ENCODE data around the gene SLC22A17. TPM values are rescaled to one million over a fixed set of nuclear protein-coding genes. Genes with fewer than 3 reads are reported as not detected.

Gene SLC22A17
- total RNA-seq, 1 experiment from 2014 or later = 5.9 TPM

DNA sequence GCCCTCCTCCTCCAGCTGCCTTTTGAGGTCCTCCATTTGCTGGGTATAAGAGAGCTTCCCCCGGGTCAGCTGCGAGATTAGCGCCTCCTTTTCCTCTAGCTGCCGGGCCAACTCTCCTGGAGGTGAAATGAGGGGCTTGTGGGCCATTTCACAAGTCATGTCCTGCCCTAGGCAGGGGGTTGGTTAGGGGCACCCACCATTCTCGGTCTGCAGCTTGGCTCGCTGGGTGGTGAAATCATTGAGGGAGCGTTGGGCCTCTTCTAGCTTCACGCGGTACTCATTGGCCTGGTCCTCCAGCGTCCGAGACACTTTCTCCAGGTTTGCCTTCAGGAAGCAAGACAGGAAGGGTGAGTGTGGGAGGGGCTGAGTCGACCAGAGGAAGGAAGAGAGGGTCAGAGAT lies 36.7 kb upstream of the SLC22A17 start:
- H2AFZ ChIP-seq (ENCODE audit: low read depth, low read length, poor library complexity, severe bottlenecking) = no peak overlapping the region
- ChIA-PET CTCF (no interaction called here), POLR2A (no interaction called here)

More for the DNA sequence above, 36.7 kb upstream of the SLC22A17 start:
- intact Hi-C loops (cut with micrococcal nuclease) = no loop called here
- H3K36me3 ChIP-seq (ENCODE audit: control insufficient read depth in 1 of 2, insufficient read depth in 2 of 2, low read length in 2 of 2) = no peaks in the 10 kb centered on the region
- ATAC-seq (no peak), DNase-seq (ENCODE audit: low read depth, low spot score) (no peak)
- no peaks in the 10 kb centered on the region for H3K4me1 ChIP-seq (ENCODE audit: control insufficient read depth in 1 of 2, insufficient read depth in 2 of 2, low read length in 2 of 2)
- no peak overlapping the region for H3K27ac ChIP-seq (ENCODE audit: low read depth, low read length)
- no peak overlapping the region for H3K4me3 ChIP-seq (replicated peaks in 1 of 2; ENCODE audit: low read depth in 1 of 2, low read length in 2 of 2)
- H3K27me3 ChIP-seq (ENCODE audit: insufficient read depth, low read length) = peaks cover 13% of the 10 kb centered on the region; the same call in 1 of the 2 replicates
- no peak overlapping the region for H3K9ac ChIP-seq (ENCODE audit: low read length)
- no peaks in the 10 kb centered on the region for H3K9me2 ChIP-seq (ENCODE audit: insufficient read depth)
- no TSS peak for BruUV-seq (replicated peaks)
- H4K20me1 ChIP-seq (ENCODE audit: insufficient read depth) = no peaks in the 10 kb centered on the region
- H3K9me3 ChIP-seq (ENCODE audit: control insufficient read depth in 1 of 2, insufficient read depth in 1 of 2, low read depth in 1 of 2, low read length in 2 of 2) = no peaks in the 10 kb centered on the region
- RAD21 ChIA-PET (ENCODE audit: low non-redundant PET in 1 of 2, low total read pairs in 2 of 2, uncharacterized antibody in 2 of 2, unreplicated experiment in 2 of 2) = no interaction called here
- TF ChIP-seq FOSL1 (IDR thresholded peaks at IDR 0.05; ENCODE audit: low read depth) (no peak), POLR2AphosphoS5 (IDR thresholded peaks at IDR 0.05; ENCODE audit: low read depth, low read length) (no peak), CBX3 (IDR thresholded peaks at IDR 0.05; ENCODE audit: low read depth) (no peak), YY1 (IDR thresholded peaks at IDR 0.05; ENCODE audit: extremely low read depth, insufficient replicate concordance, low read depth, low read length) (no peak), RAD21 (IDR thresholded peaks at IDR 0.05; ENCODE audit: low read depth) (no peak), SRF (IDR thresholded peaks at IDR 0.05; ENCODE audit: low read depth) (no peak), EGR1 (IDR thresholded peaks at IDR 0.05; ENCODE audit: low read depth) (no peak), ELF1 (IDR thresholded peaks at IDR 0.05; ENCODE audit: borderline replicate concordance, low read depth) (no peak), JUND (IDR thresholded peaks at IDR 0.05) (no peak), TCF7L2 (IDR thresholded peaks at IDR 0.05; ENCODE audit: borderline replicate concordance, extremely low read depth, insufficient read depth, insufficient read length) (no peak), EZH2 (IDR thresholded peaks at IDR 0.05) (no peak), EZH2phosphoT487 (IDR thresholded peaks at IDR 0.05; ENCODE audit: borderline replicate concordance) (no peak), ZNF274 (IDR thresholded peaks at IDR 0.05; ENCODE audit: low read depth, low read length) (no peak), SIN3A (IDR thresholded peaks at IDR 0.05; ENCODE audit: low read depth) (no peak), ZFX (IDR thresholded peaks at IDR 0.05) (no peak)
- TF ChIP-seq, protein P1, sequence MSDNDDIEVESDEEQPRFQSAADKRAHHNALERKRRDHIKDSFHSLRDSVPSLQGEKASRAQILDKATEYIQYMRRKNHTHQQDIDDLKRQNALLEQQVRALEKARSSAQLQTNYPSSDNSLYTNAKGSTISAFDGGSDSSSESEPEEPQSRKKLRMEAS (IDR thresholded peaks at IDR 0.05) = no peak
- TF ChIP-seq, protein P2, sequence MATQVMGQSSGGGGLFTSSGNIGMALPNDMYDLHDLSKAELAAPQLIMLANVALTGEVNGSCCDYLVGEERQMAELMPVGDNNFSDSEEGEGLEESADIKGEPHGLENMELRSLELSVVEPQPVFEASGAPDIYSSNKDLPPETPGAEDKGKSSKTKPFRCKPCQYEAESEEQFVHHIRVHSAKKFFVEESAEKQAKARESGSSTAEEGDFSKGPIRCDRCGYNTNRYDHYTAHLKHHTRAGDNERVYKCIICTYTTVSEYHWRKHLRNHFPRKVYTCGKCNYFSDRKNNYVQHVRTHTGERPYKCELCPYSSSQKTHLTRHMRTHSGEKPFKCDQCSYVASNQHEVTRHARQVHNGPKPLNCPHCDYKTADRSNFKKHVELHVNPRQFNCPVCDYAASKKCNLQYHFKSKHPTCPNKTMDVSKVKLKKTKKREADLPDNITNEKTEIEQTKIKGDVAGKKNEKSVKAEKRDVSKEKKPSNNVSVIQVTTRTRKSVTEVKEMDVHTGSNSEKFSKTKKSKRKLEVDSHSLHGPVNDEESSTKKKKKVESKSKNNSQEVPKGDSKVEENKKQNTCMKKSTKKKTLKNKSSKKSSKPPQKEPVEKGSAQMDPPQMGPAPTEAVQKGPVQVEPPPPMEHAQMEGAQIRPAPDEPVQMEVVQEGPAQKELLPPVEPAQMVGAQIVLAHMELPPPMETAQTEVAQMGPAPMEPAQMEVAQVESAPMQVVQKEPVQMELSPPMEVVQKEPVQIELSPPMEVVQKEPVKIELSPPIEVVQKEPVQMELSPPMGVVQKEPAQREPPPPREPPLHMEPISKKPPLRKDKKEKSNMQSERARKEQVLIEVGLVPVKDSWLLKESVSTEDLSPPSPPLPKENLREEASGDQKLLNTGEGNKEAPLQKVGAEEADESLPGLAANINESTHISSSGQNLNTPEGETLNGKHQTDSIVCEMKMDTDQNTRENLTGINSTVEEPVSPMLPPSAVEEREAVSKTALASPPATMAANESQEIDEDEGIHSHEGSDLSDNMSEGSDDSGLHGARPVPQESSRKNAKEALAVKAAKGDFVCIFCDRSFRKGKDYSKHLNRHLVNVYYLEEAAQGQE (IDR thresholded peaks at IDR 0.05; ENCODE audit: low read depth) = no peak
- TF ChIP-seq, protein P3, sequence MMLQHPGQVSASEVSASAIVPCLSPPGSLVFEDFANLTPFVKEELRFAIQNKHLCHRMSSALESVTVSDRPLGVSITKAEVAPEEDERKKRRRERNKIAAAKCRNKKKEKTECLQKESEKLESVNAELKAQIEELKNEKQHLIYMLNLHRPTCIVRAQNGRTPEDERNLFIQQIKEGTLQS (IDR thresholded peaks at IDR 0.05) = no peak
- TF ChIP-seq, protein P4, sequence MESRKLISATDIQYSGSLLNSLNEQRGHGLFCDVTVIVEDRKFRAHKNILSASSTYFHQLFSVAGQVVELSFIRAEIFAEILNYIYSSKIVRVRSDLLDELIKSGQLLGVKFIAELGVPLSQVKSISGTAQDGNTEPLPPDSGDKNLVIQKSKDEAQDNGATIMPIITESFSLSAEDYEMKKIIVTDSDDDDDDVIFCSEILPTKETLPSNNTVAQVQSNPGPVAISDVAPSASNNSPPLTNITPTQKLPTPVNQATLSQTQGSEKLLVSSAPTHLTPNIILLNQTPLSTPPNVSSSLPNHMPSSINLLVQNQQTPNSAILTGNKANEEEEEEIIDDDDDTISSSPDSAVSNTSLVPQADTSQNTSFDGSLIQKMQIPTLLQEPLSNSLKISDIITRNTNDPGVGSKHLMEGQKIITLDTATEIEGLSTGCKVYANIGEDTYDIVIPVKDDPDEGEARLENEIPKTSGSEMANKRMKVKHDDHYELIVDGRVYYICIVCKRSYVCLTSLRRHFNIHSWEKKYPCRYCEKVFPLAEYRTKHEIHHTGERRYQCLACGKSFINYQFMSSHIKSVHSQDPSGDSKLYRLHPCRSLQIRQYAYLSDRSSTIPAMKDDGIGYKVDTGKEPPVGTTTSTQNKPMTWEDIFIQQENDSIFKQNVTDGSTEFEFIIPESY (IDR thresholded peaks at IDR 0.05; ENCODE audit: extremely low read depth, insufficient replicate concordance, low read length) = no peak
- TF ChIP-seq, protein P5, sequence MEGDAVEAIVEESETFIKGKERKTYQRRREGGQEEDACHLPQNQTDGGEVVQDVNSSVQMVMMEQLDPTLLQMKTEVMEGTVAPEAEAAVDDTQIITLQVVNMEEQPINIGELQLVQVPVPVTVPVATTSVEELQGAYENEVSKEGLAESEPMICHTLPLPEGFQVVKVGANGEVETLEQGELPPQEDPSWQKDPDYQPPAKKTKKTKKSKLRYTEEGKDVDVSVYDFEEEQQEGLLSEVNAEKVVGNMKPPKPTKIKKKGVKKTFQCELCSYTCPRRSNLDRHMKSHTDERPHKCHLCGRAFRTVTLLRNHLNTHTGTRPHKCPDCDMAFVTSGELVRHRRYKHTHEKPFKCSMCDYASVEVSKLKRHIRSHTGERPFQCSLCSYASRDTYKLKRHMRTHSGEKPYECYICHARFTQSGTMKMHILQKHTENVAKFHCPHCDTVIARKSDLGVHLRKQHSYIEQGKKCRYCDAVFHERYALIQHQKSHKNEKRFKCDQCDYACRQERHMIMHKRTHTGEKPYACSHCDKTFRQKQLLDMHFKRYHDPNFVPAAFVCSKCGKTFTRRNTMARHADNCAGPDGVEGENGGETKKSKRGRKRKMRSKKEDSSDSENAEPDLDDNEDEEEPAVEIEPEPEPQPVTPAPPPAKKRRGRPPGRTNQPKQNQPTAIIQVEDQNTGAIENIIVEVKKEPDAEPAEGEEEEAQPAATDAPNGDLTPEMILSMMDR (IDR thresholded peaks at IDR 0.05 in 2 of 3, conservative IDR thresholded peaks at IDR 0.05 in 1 of 3; ENCODE audit: borderline replicate concordance in 1 of 3, insufficient read depth in 1 of 3, low read depth in 2 of 3, low read length in 2 of 3) = no peak
- no peak overlapping the region for H3K4me2 ChIP-seq (ENCODE audit: low read length)
- H3K79me2 ChIP-seq (ENCODE audit: insufficient read depth, low read length) = no peaks in the 10 kb centered on the region
